Loucy (cell line): ENCODE results near the gene CHST1.

Source experiments
- H2AFZ ChIP-seq: fragments of 200-600 bp; sonication (generic); 2 replicates; pipeline ENCODE4 v1.6.0; 2016; ENCODE audit warnings: antibody characterized with exemption, mild to moderate bottlenecking, low read length, moderate library complexity
- H3F3A ChIP-seq: fragments of 200-600 bp; 2 replicates; pipeline ENCODE4 v1.6.0; 2016; ENCODE audit warnings: antibody characterized with exemption, low read depth, mild to moderate bottlenecking
- H3K27me3 ChIP-seq: fragments of 200-600 bp; sonication (generic); 2 replicates; pipeline ENCODE4 v1.6.1; 2014; ENCODE audit warnings: low read length, mild to moderate bottlenecking; ENCODE audit not compliant: insufficient read depth, poor library complexity, severe bottlenecking
- H3K36me3 ChIP-seq: fragments of 200-600 bp; sonication (generic); 2 replicates; pipeline ENCODE4 v1.6.1; 2016; ENCODE audit warnings: low read length; ENCODE audit not compliant: insufficient read depth
- H3K4me1 ChIP-seq: fragments of 200-600 bp; sonication (generic); 2 replicates; pipeline ENCODE4 v1.5.1; 2014; ENCODE audit warnings: low read length, mild to moderate bottlenecking; ENCODE audit not compliant: insufficient read depth, poor library complexity, severe bottlenecking
- H3K4me2 ChIP-seq: fragments of 200-600 bp; sonication (generic); 2 replicates; pipeline ENCODE4 v1.6.0; 2014; ENCODE audit warnings: antibody characterized with exemption, low read length, low read depth, mild to moderate bottlenecking; ENCODE audit not compliant: poor library complexity, severe bottlenecking
- H3K4me3 ChIP-seq: fragments of 200-600 bp; sonication (generic); 2 replicates; pipeline ENCODE4 v1.5.1; 2014; ENCODE audit warnings: low read length, mild to moderate bottlenecking, mixed read lengths; ENCODE audit not compliant: poor library complexity, severe bottlenecking
- H3K79me2 ChIP-seq: fragments of 200-600 bp; sonication (generic); 2 replicates; pipeline ENCODE4 v1.6.1; 2014; ENCODE audit warnings: low read length; ENCODE audit not compliant: insufficient read depth
- H3K9ac ChIP-seq: fragments of 200-600 bp; sonication (generic); 2 replicates; pipeline ENCODE4 v1.6.0; 2014; ENCODE audit warnings: mild to moderate bottlenecking, low read depth, low read length, moderate library complexity; ENCODE audit not compliant: poor library complexity, severe bottlenecking
- H3K9me2 ChIP-seq: fragments of 200-600 bp; sonication (generic); replicated peaks from 2 replicates; pipeline ENCODE4 v1.6.1; 2016; ENCODE audit warnings: low read depth, low read length, mixed read lengths
- H3K9me3 ChIP-seq: fragments of 200-600 bp; sonication (generic); 2 replicates; pipeline ENCODE4 v1.6.1; 2014; ENCODE audit warnings: mild to moderate bottlenecking, antibody characterized with exemption, low read length, low read depth; ENCODE audit not compliant: insufficient read depth
- H4K20me1 ChIP-seq: fragments of 200-600 bp; sonication (generic); 2 replicates; pipeline ENCODE4 v1.6.0; 2014; ENCODE audit warnings: antibody characterized with exemption, low read length, mild to moderate bottlenecking; ENCODE audit not compliant: insufficient read depth, poor library complexity, severe bottlenecking
- EZH2phosphoT487 ChIP-seq: fragments of 200-600 bp; IDR thresholded peaks from 2 replicates; pipeline ENCODE4 v1.6.1; 2018; ENCODE audit warnings: antibody characterized with exemption, mild to moderate bottlenecking, moderate library complexity, borderline replicate concordance
- TF ChIP-seq, protein P1 (sequence below): fragments of 200-600 bp; sonication (generic); conservative IDR thresholded peaks from 2 replicates; pipeline ENCODE4 v1.5.1; 2014; ENCODE audit warnings: mild to moderate bottlenecking, antibody characterized with exemption, low read length

Gene CHST1

DNA sequence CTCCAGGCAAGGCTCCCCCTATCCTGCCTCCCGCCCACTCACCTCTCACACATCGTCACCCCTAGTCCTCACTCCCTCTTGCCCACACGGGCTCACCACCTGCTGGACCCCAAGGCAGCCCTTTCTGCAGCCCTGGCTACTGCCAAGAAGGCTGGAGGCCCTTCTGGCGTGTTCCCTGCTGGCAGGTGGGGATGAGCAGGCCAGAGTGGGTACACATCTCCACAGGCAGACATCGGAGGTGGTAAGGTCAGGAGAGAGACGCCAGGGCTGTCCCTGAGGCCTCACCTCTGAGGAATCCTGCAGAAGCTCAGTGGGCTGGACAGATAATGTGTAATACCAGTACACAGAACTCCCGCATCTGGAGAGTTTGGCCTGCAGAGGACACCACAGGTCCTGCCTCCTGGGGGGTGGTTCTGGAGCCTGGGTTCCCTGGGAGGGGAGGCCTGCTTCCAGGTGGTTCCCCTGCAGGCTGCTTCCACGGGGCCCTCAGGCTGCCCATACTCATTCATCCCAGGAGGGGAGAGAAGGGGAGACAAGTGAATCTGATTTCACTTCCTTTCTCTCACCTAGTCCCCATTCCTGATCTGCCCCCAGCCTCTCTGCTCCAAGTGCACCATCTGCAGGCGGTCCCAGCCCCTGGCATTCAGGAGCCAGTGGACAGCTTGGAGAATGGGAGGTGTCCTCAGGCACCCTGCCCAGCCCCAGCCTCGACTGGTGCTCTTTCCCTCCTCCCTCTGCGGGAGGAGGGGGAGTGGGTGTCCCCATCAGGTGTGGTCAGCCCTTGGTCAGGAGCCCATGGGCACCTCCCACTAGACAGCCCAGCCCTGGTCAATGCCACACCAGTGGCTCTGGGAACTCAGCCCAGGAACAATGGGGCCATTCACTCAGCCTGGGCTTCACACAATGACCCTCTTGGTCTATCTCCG is 6.1 kb upstream of the CHST1 start:
- H3K36me3 ChIP-seq = no peaks in the 10 kb centered on the region
- no peak overlapping the region for H3K9ac ChIP-seq
- H4K20me1 ChIP-seq = no peaks in the 10 kb centered on the region
- no peaks in the 10 kb centered on the region for H3K27me3 ChIP-seq
- H3F3A ChIP-seq = no peaks in the 10 kb centered on the region
- no peaks in the 10 kb centered on the region for H3K9me3 ChIP-seq
- no peak overlapping the region for H2AFZ ChIP-seq
- no peak overlapping the region for H3K4me3 ChIP-seq
- no peak for TF ChIP-seq EZH2phosphoT487
- TF ChIP-seq, protein P1, sequence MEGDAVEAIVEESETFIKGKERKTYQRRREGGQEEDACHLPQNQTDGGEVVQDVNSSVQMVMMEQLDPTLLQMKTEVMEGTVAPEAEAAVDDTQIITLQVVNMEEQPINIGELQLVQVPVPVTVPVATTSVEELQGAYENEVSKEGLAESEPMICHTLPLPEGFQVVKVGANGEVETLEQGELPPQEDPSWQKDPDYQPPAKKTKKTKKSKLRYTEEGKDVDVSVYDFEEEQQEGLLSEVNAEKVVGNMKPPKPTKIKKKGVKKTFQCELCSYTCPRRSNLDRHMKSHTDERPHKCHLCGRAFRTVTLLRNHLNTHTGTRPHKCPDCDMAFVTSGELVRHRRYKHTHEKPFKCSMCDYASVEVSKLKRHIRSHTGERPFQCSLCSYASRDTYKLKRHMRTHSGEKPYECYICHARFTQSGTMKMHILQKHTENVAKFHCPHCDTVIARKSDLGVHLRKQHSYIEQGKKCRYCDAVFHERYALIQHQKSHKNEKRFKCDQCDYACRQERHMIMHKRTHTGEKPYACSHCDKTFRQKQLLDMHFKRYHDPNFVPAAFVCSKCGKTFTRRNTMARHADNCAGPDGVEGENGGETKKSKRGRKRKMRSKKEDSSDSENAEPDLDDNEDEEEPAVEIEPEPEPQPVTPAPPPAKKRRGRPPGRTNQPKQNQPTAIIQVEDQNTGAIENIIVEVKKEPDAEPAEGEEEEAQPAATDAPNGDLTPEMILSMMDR = no peak
- H3K4me2 ChIP-seq = no peak overlapping the region
- H3K79me2 ChIP-seq = no peaks in the 10 kb centered on the region
- no peaks in the 10 kb centered on the region for H3K4me1 ChIP-seq
- no peaks in the 10 kb centered on the region for H3K9me2 ChIP-seq

- Histone ChIP-seq H3F3A (no peaks in the 10 kb centered on the region), H3K27me3 (no peaks in the 10 kb centered on the region)
Measured at GRCh38 chr11:45670386-45671135, 5.1 kb upstream of the CHST1 start.

GRCh38 chr11:45669956-45670355 is 4.5 kb upstream of the CHST1 start:
- TF ChIP-seq, protein P1 = no peak
- TF ChIP-seq EZH2phosphoT487 = no peak

More at GRCh38 chr11:45670386-45671135, 5.1 kb upstream of the CHST1 start:
- H3K79me2 ChIP-seq = no peaks in the 10 kb centered on the region
- no peak overlapping the region for H3K9ac ChIP-seq
- no peaks in the 10 kb centered on the region for H3K9me2 ChIP-seq
- no peak overlapping the region for H2AFZ ChIP-seq
- no peak overlapping the region for H3K4me3 ChIP-seq
- no peak overlapping the region for H3K4me2 ChIP-seq
- no peak for TF ChIP-seq EZH2phosphoT487
- TF ChIP-seq, protein P1 = no peak
- no peaks in the 10 kb centered on the region for H3K4me1 ChIP-seq
- no peaks in the 10 kb centered on the region for H3K9me3 ChIP-seq
- no peaks in the 10 kb centered on the region for H4K20me1 ChIP-seq
- no peaks in the 10 kb centered on the region for H3K36me3 ChIP-seq

More at GRCh38 chr11:45669956-45670355, 4.5 kb upstream of the CHST1 start:
- H3K27me3 ChIP-seq = peaks cover 4% of the 10 kb centered on the region
- peaks cover 2% of the 10 kb centered on the region for H3K4me1 ChIP-seq
- no peak overlapping the region for H2AFZ ChIP-seq
- H3K9ac ChIP-seq = no peak overlapping the region
- no peaks in the 10 kb centered on the region for H3K9me2 ChIP-seq
- no peak overlapping the region for H3K4me3 ChIP-seq
- H3F3A ChIP-seq = no peaks in the 10 kb centered on the region
- H3K79me2 ChIP-seq = no peaks in the 10 kb centered on the region
- no peaks in the 10 kb centered on the region for H3K9me3 ChIP-seq
- no peaks in the 10 kb centered on the region for H3K36me3 ChIP-seq
- no peak overlapping the region for H3K4me2 ChIP-seq
- no peaks in the 10 kb centered on the region for H4K20me1 ChIP-seq
